Mesenchymal stem cell (in vitro differentiated cells and primary cell): ENCODE measurements around the gene CYTH1.

ENCODE experiments used
- DNase-seq: peaks from one replicate; pipeline ENCODE4 v3.0.0-alpha.2; 2013
- H2AFZ ChIP-seq: one replicate; pipeline ENCODE4 v1.6.1; 2013; ENCODE audit warnings: low read depth, mild to moderate bottlenecking, control low read depth, inconsistent platforms, low read length, moderate library complexity
- H2AK5ac ChIP-seq: 2 replicates; pipeline ENCODE4 v1.6.1; 2013; ENCODE audit warnings: low read length, moderate library complexity, mild to moderate bottlenecking, inconsistent platforms; ENCODE audit not compliant: severe bottlenecking
- H2BK120ac ChIP-seq: one replicate; pipeline ENCODE4 v1.6.1; 2013; ENCODE audit warnings: low read depth, mild to moderate bottlenecking, inconsistent platforms, low read length, moderate library complexity
- H2BK12ac ChIP-seq, 2 experiments: one replicate each; pipeline ENCODE4 v1.6.1; 2013; ENCODE audit warnings: inconsistent platforms in 2 of 2, low read length in 2 of 2, mild to moderate bottlenecking in 2 of 2, moderate library complexity in 2 of 2, control low read depth in 1 of 2
- H2BK15ac ChIP-seq: one replicate; pipeline ENCODE4 v1.6.1; 2013; ENCODE audit warnings: mild to moderate bottlenecking, low read depth, inconsistent platforms; ENCODE audit not compliant: poor library complexity, severe bottlenecking
- H2BK5ac ChIP-seq: 2 replicates; pipeline ENCODE4 v1.6.1; 2013; ENCODE audit warnings: low read depth, mild to moderate bottlenecking, low read length, control low read depth, inconsistent platforms; ENCODE audit not compliant: poor library complexity, severe bottlenecking
- H3K14ac ChIP-seq, 2 experiments: one replicate each; pipeline ENCODE4 v1.6.1; 2013; ENCODE audit warnings: inconsistent platforms in 2 of 2, low read length in 2 of 2, control low read depth in 1 of 2, mild to moderate bottlenecking in 1 of 2, moderate library complexity in 1 of 2
- H3K18ac ChIP-seq, 2 experiments: one replicate each; pipeline ENCODE4 v1.6.1; 2013; ENCODE audit warnings: inconsistent platforms in 2 of 2, low read length in 2 of 2, control low read depth in 1 of 2, low read depth in 1 of 2, mild to moderate bottlenecking in 1 of 2
- H3K23ac ChIP-seq, 2 experiments: one replicate each; pipeline ENCODE4 v1.6.1; 2013; ENCODE audit warnings: inconsistent platforms in 2 of 2, low read length in 2 of 2, mild to moderate bottlenecking in 2 of 2, moderate library complexity in 2 of 2, control low read depth in 1 of 2
- H3K27ac ChIP-seq: 2 replicates; pipeline ENCODE4 v1.5.1; 2013; ENCODE audit warnings: mild to moderate bottlenecking, moderate library complexity, low read length, control low read depth, inconsistent platforms; ENCODE audit not compliant: poor library complexity, severe bottlenecking
- H3K27me3 ChIP-seq, 2 experiments: 2 replicates each; pipeline versions ENCODE4 v1.6.1 to v1.7.0; 2013; ENCODE audit warnings: low read length in 2 of 2, mild to moderate bottlenecking in 2 of 2, moderate library complexity in 2 of 2, control low read depth in 1 of 2, inconsistent platforms in 1 of 2; ENCODE audit not compliant: control insufficient read depth in 1 of 2, insufficient read depth in 1 of 2
- H3K36me3 ChIP-seq, 2 experiments: 2 replicates each; pipeline versions ENCODE4 v1.6.1 to v1.7.0; 2013; ENCODE audit warnings: low read length in 2 of 2, control low read depth in 1 of 2, inconsistent platforms in 1 of 2, low read depth in 1 of 2, mild to moderate bottlenecking in 1 of 2; ENCODE audit not compliant: insufficient read depth in 2 of 2, control insufficient read depth in 1 of 2
- H3K4ac ChIP-seq, 2 experiments: one replicate each; pipeline ENCODE4 v1.6.1; 2013; ENCODE audit warnings: inconsistent platforms in 2 of 2, low read length in 2 of 2, mild to moderate bottlenecking in 2 of 2, moderate library complexity in 2 of 2, control low read depth in 1 of 2, low read depth in 1 of 2
- H3K4me1 ChIP-seq: 2 replicates; pipeline ENCODE4 v1.6.1; 2013; ENCODE audit warnings: low read depth, low read length, control low read depth; ENCODE audit not compliant: control insufficient read depth, insufficient read depth
- H3K4me2 ChIP-seq: 2 replicates; pipeline ENCODE4 v1.6.1; 2013; ENCODE audit warnings: low read length, mild to moderate bottlenecking, inconsistent platforms; ENCODE audit not compliant: poor library complexity, severe bottlenecking
- H3K4me3 ChIP-seq, 2 experiments: 2 replicates each; pipeline versions ENCODE4 v1.5.1 to v1.7.0; 2013; ENCODE audit warnings: low read length in 2 of 2, mild to moderate bottlenecking in 2 of 2, control low read depth in 1 of 2, low read depth in 1 of 2; ENCODE audit not compliant: insufficient read depth in 1 of 2
- H3K79me1 ChIP-seq: replicated peaks from 2 replicates; pipeline ENCODE4 v1.6.1; 2013; ENCODE audit warnings: mild to moderate bottlenecking, control low read depth, low read length, inconsistent platforms; ENCODE audit not compliant: poor library complexity, severe bottlenecking
- H3K9ac ChIP-seq: 2 replicates; pipeline ENCODE4 v1.7.0; 2013; ENCODE audit warnings: mild to moderate bottlenecking, low read length, moderate library complexity
- H3K9me3 ChIP-seq: 2 replicates; pipeline ENCODE4 v1.7.0; 2013; ENCODE audit warnings: mild to moderate bottlenecking, low read length; ENCODE audit not compliant: control insufficient read depth
- H4K8ac ChIP-seq: one replicate; pipeline ENCODE4 v1.6.1; 2013; ENCODE audit warnings: inconsistent platforms, mild to moderate bottlenecking, low read length, moderate library complexity
- H4K91ac ChIP-seq: one replicate; pipeline ENCODE4 v1.6.1; 2013; ENCODE audit warnings: mild to moderate bottlenecking, low read length, inconsistent platforms
- WGBS: methylation state at CpG from one replicate; pipeline ENCODE4 v1.1.7; 2013; ENCODE audit warnings: mixed read lengths; 5-methylcytosine and 5-hydroxymethylcytosine counted together

The CYTH1 gene

DNA sequence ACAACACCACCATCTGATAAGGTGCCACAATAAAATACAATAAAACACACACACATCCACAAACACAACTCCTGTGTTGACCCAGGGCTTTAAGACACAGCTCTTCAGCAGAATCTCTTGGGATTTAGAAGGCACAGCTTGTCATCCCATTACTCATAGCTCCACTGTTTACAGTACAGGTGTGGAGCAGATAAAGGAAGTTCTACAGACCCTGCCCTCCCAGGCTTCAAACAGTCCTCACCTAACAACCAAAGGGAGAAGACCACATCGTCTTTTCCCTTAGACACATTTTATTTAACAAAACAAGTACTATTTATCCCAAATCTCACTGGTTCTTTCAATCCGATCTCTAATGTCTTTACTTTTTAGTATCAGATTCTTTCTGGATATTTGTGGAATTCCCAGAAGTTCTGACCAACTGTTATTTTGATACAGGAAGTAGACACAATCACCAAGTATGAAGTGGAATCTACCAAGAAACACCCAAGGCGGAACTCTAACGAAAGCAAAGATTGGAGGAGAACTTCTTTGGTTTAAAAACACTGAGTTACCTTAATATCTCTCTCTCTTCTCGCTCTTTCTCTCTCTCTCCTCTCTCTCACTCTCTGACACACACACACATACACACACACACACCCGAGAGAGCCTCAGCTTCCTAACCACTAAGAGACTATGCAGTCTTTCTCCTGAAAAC is 46.1 kb downstream of the CYTH1 start:
- H3K4me2 ChIP-seq, result no peak overlapping the region
- no peak overlapping the region for H3K27ac ChIP-seq
- peak overlapping the region in 1 of 2 experiments; percentile 73 for H3K4me3 ChIP-seq
- H4K91ac ChIP-seq, result no peak overlapping the region
- WGBS, result 72% methylated on average over 5 of the region's 6 CpGs
- no peak overlapping the region for H3K23ac ChIP-seq
- H3K4ac ChIP-seq, result no peak overlapping the region
- H2AK5ac ChIP-seq, result no peak overlapping the region
- peak overlapping the region; percentile 85 for H3K9ac ChIP-seq
- no peak overlapping the region for H2BK12ac ChIP-seq
- peak; percentile 46 for DNase-seq
- no peak overlapping the region for H2AFZ ChIP-seq
- H2BK5ac ChIP-seq, result no peak overlapping the region
- peaks cover 12% of the 10 kb centered on the region for H3K4me1 ChIP-seq
- H2BK15ac ChIP-seq, result no peak overlapping the region
- no peaks in the 10 kb centered on the region for H3K27me3 ChIP-seq
- no peaks in the 10 kb centered on the region for H3K9me3 ChIP-seq
- peaks cover 35% of the 10 kb centered on the region for H3K79me1 ChIP-seq
- H2BK120ac ChIP-seq, result no peak overlapping the region
- no peak overlapping the region for H4K8ac ChIP-seq
- H3K18ac ChIP-seq, result no peak overlapping the region
- H3K14ac ChIP-seq, result no peak overlapping the region
- H3K36me3 ChIP-seq, result peaks cover 0 to 8% of the 10 kb centered on the region in 2 experiments

DNA sequence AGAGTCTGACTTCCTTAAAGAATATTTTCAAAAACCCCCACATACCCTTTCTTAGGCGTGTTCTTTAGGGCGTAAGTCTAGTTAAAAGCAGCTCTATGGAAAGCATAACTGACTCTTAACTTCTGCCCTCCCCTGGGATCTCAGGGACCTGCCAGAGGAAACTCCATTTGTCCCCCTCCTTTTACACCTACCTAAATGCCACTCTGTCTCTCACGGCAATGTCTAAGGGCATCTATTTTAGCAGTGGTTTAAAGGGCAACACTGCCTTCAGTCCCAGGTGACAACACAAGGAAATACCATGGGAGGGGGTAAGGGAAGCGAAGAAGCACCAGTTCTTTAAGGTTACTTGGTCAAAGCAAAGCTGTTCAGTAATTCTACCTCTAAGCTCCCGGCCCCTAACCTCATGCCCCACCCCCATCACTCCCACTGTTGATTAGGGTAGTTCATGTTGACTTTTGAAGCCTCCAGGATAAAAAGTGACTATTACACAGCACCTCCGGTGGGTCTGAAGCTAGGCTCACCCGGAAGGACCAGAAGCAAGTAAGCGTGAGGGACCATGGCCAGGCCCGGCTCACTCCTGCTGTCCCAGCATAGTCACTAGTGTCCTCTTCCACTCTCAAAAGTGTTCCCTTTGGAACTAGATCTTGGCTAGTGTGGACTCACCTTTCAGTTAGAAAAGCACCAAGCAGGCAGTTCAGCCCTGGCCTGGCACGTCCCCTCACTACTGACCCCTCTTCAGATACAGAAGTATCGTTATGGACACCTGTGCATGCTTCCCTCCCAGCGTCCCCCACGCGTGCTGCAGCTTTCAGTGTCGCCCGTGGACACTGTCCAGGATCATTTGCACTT is 47.1 kb downstream of the CYTH1 start:
- peaks cover 37% of the 10 kb centered on the region for H3K79me1 ChIP-seq
- no peaks in the 10 kb centered on the region for H3K27me3 ChIP-seq
- peak overlapping the region; percentile 85 for H3K9ac ChIP-seq
- H3K27ac ChIP-seq, result no peak overlapping the region
- no peak overlapping the region for H4K91ac ChIP-seq
- H4K8ac ChIP-seq, result no peak overlapping the region
- H2BK120ac ChIP-seq, result no peak overlapping the region
- peaks cover 0 to 8% of the 10 kb centered on the region in 2 experiments for H3K36me3 ChIP-seq
- H2AK5ac ChIP-seq, result no peak overlapping the region
- H3K4me3 ChIP-seq, result peak overlapping the region in 1 of 2 experiments; percentile 73
- no peak overlapping the region for H3K4me2 ChIP-seq
- H2BK15ac ChIP-seq, result no peak overlapping the region
- H3K23ac ChIP-seq, result no peak overlapping the region
- H2AFZ ChIP-seq, result no peak overlapping the region
- 93% methylated on average over 15 of the region's 16 CpGs for WGBS
- no peak overlapping the region for H3K4ac ChIP-seq
- H3K18ac ChIP-seq, result peak overlapping the region in 1 of 2 experiments; percentile 6
- peaks cover 12% of the 10 kb centered on the region for H3K4me1 ChIP-seq
- H3K14ac ChIP-seq, result no peak overlapping the region
- peak overlapping the region in 1 of 2 experiments; percentile 67 for H2BK12ac ChIP-seq
- no peaks in the 10 kb centered on the region for H3K9me3 ChIP-seq
- no peak overlapping the region for H2BK5ac ChIP-seq
- DNase-seq, result no peak

DNA sequence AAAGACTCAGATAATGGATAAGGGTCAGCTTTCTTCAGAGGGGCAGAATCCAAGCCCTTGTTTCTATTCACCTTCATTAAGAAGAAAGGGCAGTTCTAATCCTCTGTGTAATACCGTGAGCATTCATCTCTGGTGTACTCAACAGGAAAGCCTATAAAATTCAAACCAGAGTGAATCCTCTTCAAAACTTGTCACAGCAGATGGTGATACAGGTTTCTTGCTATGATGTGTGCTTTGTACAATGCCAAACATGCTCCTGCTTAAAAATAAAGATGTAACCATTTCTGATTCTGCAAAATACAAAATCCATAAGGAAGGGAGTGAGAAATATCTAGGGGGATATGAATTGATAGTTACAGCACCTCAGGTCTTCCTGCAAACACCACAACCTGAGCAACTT is 49.7 kb downstream of the CYTH1 start:
- H3K27ac ChIP-seq, result no peak overlapping the region
- H2BK12ac ChIP-seq, result no peak overlapping the region
- H3K4ac ChIP-seq, result no peak overlapping the region
- no peak overlapping the region for H2AK5ac ChIP-seq
- DNase-seq, result no peak
- no peak overlapping the region for H4K91ac ChIP-seq
- no peaks in the 10 kb centered on the region for H3K9me3 ChIP-seq
- no peak overlapping the region for H3K18ac ChIP-seq
- H3K23ac ChIP-seq, result no peak overlapping the region
- no peak overlapping the region for H3K4me3 ChIP-seq
- H3K4me2 ChIP-seq, result no peak overlapping the region
- H3K36me3 ChIP-seq, result peaks cover 0 to 6% of the 10 kb centered on the region in 2 experiments
- no peak overlapping the region for H3K14ac ChIP-seq
- H3K4me1 ChIP-seq, result peaks cover 5% of the 10 kb centered on the region
- no peak overlapping the region for H2BK5ac ChIP-seq
- H4K8ac ChIP-seq, result no peak overlapping the region
- H2BK120ac ChIP-seq, result no peak overlapping the region
- WGBS, result no CpG with 5 or more reads among the region's 1 CpG
- H2AFZ ChIP-seq, result no peak overlapping the region
- H3K9ac ChIP-seq, result no peak overlapping the region
- peaks cover 35% of the 10 kb centered on the region for H3K79me1 ChIP-seq
- H2BK15ac ChIP-seq, result no peak overlapping the region
- no peaks in the 10 kb centered on the region for H3K27me3 ChIP-seq

DNA sequence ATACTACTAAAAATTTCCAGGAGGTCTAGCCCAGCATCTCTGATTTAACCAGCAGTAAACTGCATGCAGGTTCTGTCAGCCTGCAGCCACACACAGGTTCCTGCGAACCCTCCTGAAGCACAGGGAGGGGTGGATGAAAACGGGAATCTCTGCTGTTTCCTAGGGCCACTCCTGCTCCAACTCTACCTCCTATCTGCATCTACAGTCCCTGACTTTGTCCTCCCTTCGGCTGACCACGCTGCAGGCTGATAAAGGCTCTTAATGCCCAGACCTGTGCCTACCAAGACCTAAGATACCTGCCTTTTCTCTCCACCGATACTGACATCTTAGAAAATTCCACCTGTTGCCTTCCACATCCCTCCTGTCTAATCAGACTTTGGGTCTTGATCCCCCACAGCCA is 50.2 kb downstream of the CYTH1 start:
- H2BK120ac ChIP-seq, result no peak overlapping the region
- no peak overlapping the region for H3K14ac ChIP-seq
- peaks cover 5% of the 10 kb centered on the region for H3K4me1 ChIP-seq
- no peak overlapping the region for H4K8ac ChIP-seq
- H2AFZ ChIP-seq, result no peak overlapping the region
- H3K4me3 ChIP-seq, result no peak overlapping the region
- H2BK5ac ChIP-seq, result no peak overlapping the region
- no peak overlapping the region for H4K91ac ChIP-seq
- no peak overlapping the region for H2AK5ac ChIP-seq
- no peak for DNase-seq
- peaks cover 34% of the 10 kb centered on the region for H3K79me1 ChIP-seq
- H3K9me3 ChIP-seq, result no peaks in the 10 kb centered on the region
- no peaks in the 10 kb centered on the region for H3K27me3 ChIP-seq
- H2BK12ac ChIP-seq, result no peak overlapping the region
- H3K9ac ChIP-seq, result no peak overlapping the region
- peaks cover 0 to 6% of the 10 kb centered on the region in 2 experiments for H3K36me3 ChIP-seq
- no peak overlapping the region for H2BK15ac ChIP-seq
- peak overlapping the region in 1 of 2 experiments; percentile 50 for H3K23ac ChIP-seq
- no peak overlapping the region for H3K27ac ChIP-seq
- WGBS, result 79% methylated on average over 5 of the region's 5 CpGs
- H3K4ac ChIP-seq, result no peak overlapping the region
- no peak overlapping the region for H3K4me2 ChIP-seq
- no peak overlapping the region for H3K18ac ChIP-seq
